Pancreas (tissue), 10 donors: ENCODE measurements around the gene CD2AP. TPM values are rescaled to one million over a fixed set of nuclear protein-coding genes. Genes with fewer than 3 reads are reported as not detected.
"Not testable (repeated sequence)": the region's sequence is repeated elsewhere in the genome, so short reads cannot be mapped to it uniquely, and the experiment has no call there.

Source experiments
- ATAC-seq, 4 donors: fragments of 200-7000 bp; cut with Tn5 transposase; one replicate each; pipeline versions ENCODE4 v1.8.0 to v1.9.1; 2020; ENCODE audit warnings: mild to moderate bottlenecking in 4 of 4, moderate library complexity in 4 of 4
- DNase-seq, 6 donors: peaks; one replicate each; pipeline ENCODE4 v3.0.0-alpha.2; 2020
- FAIRE-seq: peaks from 2 replicates; lab custom pipeline; 2012; peaks lifted over from hg19 to GRCh38; lab: Jason Lieb, UNC
- H3K27ac ChIP-seq, 4 donors: fragments of 200-600 bp; sonication (generic); 1 replicate in 3 of 4; 2 replicates in 1 of 4; pipeline versions ENCODE4 v1.5.0 to v1.8.0; 2020
- H3K27me3 ChIP-seq, 4 donors: fragments of 200-600 bp; one replicate each; pipeline ENCODE4 v1.8.0; 2021
- H3K36me3 ChIP-seq, 3 donors: fragments of 200-600 bp; sonication (generic) in 1 of 3; one replicate each; pipeline versions ENCODE4 v1.5.0 to v1.8.0; 2020 to 2021
- H3K4me1 ChIP-seq, 3 donors: fragments of 200-600 bp; one replicate each; pipeline ENCODE4 v1.8.0; 2021
- H3K4me3 ChIP-seq, 4 donors: fragments of 200-600 bp; sonication (generic) in 2 of 4; one replicate each; pipeline versions ENCODE4 v1.5.0 to v1.8.0; 2020 to 2021
- H3K9me3 ChIP-seq, 4 donors: fragments of 200-600 bp; one replicate each; pipeline ENCODE4 v1.8.0; 2021
- WGBS, 2 donors: extraction: QIAGEN DNeasy Blood & Tissue Kit; methylation state at CpG; one replicate each; pipeline ENCODE4 v1.1.7; 2013; 5-methylcytosine and 5-hydroxymethylcytosine counted together
- intact Hi-C, 3 donors: fragments of 100-400 bp; cut with DNase I; formaldehyde crosslinking; loops; one replicate each; pipeline versions ENCODE4 v1.11.1 to v1.14.2; 2022
- polyA plus RNA-seq, 2 donors: library from polyadenylated mRNA; stranded (reverse); fragments of 200-250 nt; gene quantifications; one replicate each; pipeline ENCODE4 v1.2.3, GENCODE V29; 2013
- total RNA-seq, 6 donors: library from RNA; stranded (reverse); fragmentation: NEBNext Ultra II Directional in 4 of 6; extraction: Animal tissue kit (Norgen Biotek cat#: 25700) in 4 of 6; gene quantifications; one replicate each; pipeline versions ENCODE4 v1.2.1 to v1.2.4, GENCODE V29; 2021 to 2023
- TF ChIP-seq, protein P1 (sequence below), 4 donors: fragments of 200-600 bp; sonication (generic) in 3 of 4; IDR thresholded peaks; one replicate each; pipeline versions ENCODE4 v1.5.0 to v1.8.0; 2021; ENCODE audit warnings: antibody characterized with exemption in 4 of 4
- donor health status: healthy with polysubstance abuse.
- donor health status: DM: no; HTN: no; CAD: no; lungs with moderate emphysema.
- donor health status: DM: no; HTN: no; CAD: no.
- donor health status: control.
- donor health status: control.
- donor health status: Bipolar disorder and iron deficiency.
- donor health status: DM: yes; HTN: yes; CAD: no.
- donor health status: DM: no; HTN: no; CAD: no.
- donor health status: DM: no; HTN: no; CAD: no.
- donor health status: DM: yes; HTN: yes; CAD: no.

The CD2AP gene
- total and polyA plus RNA-seq, 8 donors: 7.6 to 38.5 (median 17.7) TPM

DNA sequence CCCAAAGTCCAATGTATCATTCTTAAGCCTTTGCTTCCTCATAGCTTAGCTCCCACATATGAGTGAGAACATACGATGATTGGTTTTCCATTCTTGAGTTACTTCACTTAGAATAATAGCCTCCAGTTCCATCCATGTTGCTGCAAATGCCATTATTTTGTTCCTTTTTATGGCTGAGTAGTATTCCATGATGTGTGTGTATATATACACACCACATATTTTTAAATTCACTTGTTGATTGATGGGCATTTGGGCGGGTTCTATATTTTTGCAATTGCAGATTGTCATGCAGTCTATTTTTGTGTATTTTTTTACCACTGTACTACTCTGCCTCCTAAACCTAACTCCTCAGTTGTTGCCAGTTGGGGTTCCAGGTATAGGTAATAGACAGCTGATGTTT is 74.7 kb downstream of the CD2AP start:
- DNase-seq (no peak), ATAC-seq (no peak), FAIRE-seq (no peak)
- H3K27me3 ChIP-seq: no peaks in the 10 kb centered on the region
- WGBS, 2 donors: 97 to 100% methylated on average over 2 of the region's 2 CpGs
- no peaks in the 10 kb centered on the region for H3K36me3 ChIP-seq
- TF ChIP-seq, protein P1, sequence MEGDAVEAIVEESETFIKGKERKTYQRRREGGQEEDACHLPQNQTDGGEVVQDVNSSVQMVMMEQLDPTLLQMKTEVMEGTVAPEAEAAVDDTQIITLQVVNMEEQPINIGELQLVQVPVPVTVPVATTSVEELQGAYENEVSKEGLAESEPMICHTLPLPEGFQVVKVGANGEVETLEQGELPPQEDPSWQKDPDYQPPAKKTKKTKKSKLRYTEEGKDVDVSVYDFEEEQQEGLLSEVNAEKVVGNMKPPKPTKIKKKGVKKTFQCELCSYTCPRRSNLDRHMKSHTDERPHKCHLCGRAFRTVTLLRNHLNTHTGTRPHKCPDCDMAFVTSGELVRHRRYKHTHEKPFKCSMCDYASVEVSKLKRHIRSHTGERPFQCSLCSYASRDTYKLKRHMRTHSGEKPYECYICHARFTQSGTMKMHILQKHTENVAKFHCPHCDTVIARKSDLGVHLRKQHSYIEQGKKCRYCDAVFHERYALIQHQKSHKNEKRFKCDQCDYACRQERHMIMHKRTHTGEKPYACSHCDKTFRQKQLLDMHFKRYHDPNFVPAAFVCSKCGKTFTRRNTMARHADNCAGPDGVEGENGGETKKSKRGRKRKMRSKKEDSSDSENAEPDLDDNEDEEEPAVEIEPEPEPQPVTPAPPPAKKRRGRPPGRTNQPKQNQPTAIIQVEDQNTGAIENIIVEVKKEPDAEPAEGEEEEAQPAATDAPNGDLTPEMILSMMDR (IDR thresholded peaks at IDR 0.05): no peak
- intact Hi-C loops: no loop called here
- no peak overlapping the region for H3K27ac ChIP-seq
- no peaks in the 10 kb centered on the region for H3K9me3 ChIP-seq
- H3K4me3 ChIP-seq: no peak overlapping the region
- H3K4me1 ChIP-seq: peaks cover 0 to 8% (median 0%) of the 10 kb centered on the region in 3 donors

DNA sequence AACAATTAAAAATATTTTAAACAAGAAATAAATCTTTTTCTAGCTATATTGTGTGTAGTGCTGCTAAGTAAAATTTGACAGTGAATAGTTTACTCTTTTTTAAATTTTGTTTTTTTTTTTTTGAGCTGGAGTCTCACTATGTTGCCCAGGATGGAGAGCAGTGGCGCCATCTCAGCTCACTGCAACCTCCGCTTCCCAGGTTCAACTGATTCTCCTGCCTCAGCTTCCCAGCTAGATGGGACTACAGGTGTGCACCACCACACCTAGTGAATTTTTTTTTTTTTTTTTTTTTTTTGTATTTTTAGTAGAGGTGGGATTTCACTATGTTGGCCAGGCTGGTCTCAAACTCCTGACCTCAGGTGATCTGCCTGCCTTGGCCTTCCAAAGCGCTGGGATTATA is 75.7 kb downstream of the CD2AP start:
- FAIRE-seq, H3K4me3 ChIP-seq, DNase-seq, H3K27ac ChIP-seq, H3K27me3 ChIP-seq, H3K36me3 ChIP-seq, intact Hi-C loops, H3K4me1 ChIP-seq, H3K9me3 ChIP-seq, ATAC-seq: not testable (repeated sequence)
- 98 to 100% methylated on average over 3 of the region's 3 CpGs for WGBS, 2 donors

DNA sequence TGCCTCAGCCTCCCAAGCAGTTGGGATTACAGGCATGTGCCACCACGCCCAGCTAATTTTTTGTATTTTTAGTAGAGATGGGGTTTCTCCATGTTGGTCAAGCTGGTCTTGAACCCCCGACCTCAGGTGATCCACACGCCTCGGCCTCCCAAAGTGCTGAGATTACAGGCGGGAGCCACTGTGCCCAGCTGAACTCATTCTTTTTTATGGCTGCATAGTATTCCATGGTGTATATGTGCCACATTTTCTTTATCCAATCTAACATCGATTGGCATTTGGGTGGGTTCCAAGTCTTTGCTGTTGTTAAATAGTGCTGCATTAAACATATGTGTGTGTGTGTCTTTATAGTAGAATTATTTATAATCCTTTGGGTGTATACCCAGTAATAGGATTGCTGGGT is 78.9 kb downstream of the CD2AP start:
- H3K27ac ChIP-seq, H3K9me3 ChIP-seq, FAIRE-seq, ATAC-seq, intact Hi-C loops, H3K4me3 ChIP-seq, H3K27me3 ChIP-seq, DNase-seq, H3K36me3 ChIP-seq: not testable (repeated sequence)
- peaks cover 0 to 11% (median 9%) of the 10 kb centered on the region in 3 donors for H3K4me1 ChIP-seq
- WGBS, 2 donors: 97 to 99% methylated on average over 6 of the region's 6 CpGs

DNA sequence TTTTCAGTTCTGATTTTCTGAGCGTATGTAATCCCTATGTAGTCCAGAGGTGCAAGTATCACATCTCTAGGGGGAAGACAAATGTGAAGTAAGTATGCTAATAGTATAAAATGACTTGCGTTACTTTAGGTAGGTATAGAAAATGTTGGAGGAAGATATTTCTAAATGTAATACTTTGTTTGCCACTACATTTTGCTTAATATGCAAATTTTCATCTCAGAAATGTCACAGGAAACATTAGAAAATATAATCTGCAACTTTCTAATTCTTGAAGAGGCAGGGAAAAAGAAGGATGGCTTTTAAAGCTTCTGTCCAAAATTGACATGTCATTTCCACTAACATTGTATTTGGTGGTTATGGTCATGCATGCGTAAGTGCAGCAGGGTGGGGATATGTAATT is 85.6 kb downstream of the CD2AP start:
- no peak overlapping the region for H3K27ac ChIP-seq
- H3K36me3 ChIP-seq: no peaks in the 10 kb centered on the region
- no peaks in the 10 kb centered on the region for H3K27me3 ChIP-seq
- peaks cover 0 to 11% (median 6%) of the 10 kb centered on the region in 3 donors for H3K4me1 ChIP-seq
- H3K9me3 ChIP-seq: no peaks in the 10 kb centered on the region
- no peak overlapping the region for H3K4me3 ChIP-seq
- 98% methylated on average over 3 of the region's 3 CpGs for WGBS, 2 donors
- FAIRE-seq (no peak), DNase-seq (no peak), ATAC-seq (no peak)
- intact Hi-C loops: no loop called here
- TF ChIP-seq, protein P1 (IDR thresholded peaks at IDR 0.05): no peak

DNA sequence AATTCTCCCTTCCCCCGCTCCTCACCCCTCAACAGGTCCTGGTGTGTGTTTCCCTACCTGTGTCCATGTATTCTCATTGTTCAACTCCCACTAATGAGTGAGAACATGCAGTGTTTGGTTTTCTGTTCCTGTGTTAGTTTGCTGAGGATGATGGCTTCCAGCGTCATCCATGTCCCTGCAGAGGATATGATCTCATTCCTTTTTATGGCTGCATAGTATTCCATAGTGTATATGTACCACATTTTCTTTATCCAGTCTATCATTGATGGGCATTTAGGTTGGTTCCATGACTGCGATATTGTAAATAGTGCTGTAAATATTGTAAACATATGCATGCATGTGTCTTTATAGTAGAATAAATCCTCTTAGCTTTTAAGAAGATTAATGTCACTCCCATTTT is 89.0 kb downstream of the CD2AP start:
- H3K27me3 ChIP-seq, ATAC-seq, H3K4me3 ChIP-seq, intact Hi-C loops, H3K4me1 ChIP-seq, H3K9me3 ChIP-seq, H3K27ac ChIP-seq, FAIRE-seq, DNase-seq, H3K36me3 ChIP-seq: not testable (repeated sequence)
- 97 to 100% methylated on average over 3 of the region's 3 CpGs for WGBS, 2 donors

DNA sequence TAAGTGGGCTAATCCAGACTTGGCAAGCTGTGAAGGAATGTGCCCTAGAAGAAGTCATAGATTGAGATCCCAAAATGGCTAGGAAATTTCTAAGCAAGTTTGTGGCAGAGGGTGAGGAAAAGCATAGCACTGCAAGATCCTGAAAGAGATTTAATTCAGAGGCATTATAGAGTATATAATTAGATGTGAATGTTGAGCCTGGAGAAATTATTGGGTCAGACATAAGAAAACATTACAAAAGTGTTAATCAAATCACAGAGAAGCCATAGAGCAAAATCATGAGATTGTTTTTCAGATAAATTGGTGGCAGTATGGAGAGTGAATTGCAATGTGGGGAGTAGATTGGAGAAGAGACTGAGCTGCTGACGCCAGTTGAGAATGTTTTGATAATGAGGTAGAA is 90.0 kb downstream of the CD2AP start:
- intact Hi-C loops: no loop called here
- TF ChIP-seq, protein P1 (IDR thresholded peaks at IDR 0.05): no peak
- Histone ChIP-seq H3K4me3 (no peak overlapping the region), H3K36me3 (no peaks in the 10 kb centered on the region), H3K9me3 (no peaks in the 10 kb centered on the region), H3K4me1 (no peaks in the 10 kb centered on the region), H3K27me3 (no peaks in the 10 kb centered on the region), H3K27ac (no peak overlapping the region)
- DNase-seq (no peak), FAIRE-seq (no peak), ATAC-seq (no peak)
- 96 to 99% methylated on average over 1 of the region's 1 CpG for WGBS, 2 donors
